Prostate gland (tissue), 2 donors: ENCODE data around the gene MRPL58. TPM values are rescaled to one million over a fixed set of nuclear protein-coding genes. Genes with fewer than 3 reads are reported as not detected.

Experiments
- DNase-seq: peaks from one replicate; pipeline ENCODE4 v3.0.0-alpha.2; 2019; ENCODE audit warnings: low spot score
- H3K27ac ChIP-seq, 2 donors: fragments of 200-600 bp; sonication (generic); 2 replicates each; pipeline ENCODE4 v1.5.1; 2017 to 2019
- H3K27me3 ChIP-seq: fragments of 200-600 bp; sonication (generic); replicated peaks from 2 replicates; pipeline ENCODE4 v1.5.1; 2019; ENCODE audit not compliant: insufficient read depth
- H3K36me3 ChIP-seq, 2 donors: fragments of 200-600 bp; sonication (generic); 1 replicate in 1 of 2; 2 replicates in 1 of 2; pipeline versions ENCODE4 v1.5.1 to v1.8.1; 2017 to 2019
- H3K4me1 ChIP-seq: fragments of 200-600 bp; sonication (generic); replicated peaks from 2 replicates; pipeline ENCODE4 v1.5.1; 2019
- H3K4me3 ChIP-seq, 2 donors: fragments of 200-600 bp; sonication (generic); 2 replicates each; pipeline ENCODE4 v1.5.1; 2017 to 2019
- H3K9me3 ChIP-seq: fragments of 200-600 bp; sonication (generic); 2 replicates; pipeline ENCODE4 v1.5.1; 2017
- CTCF ChIP-seq, 4 experiments: fragments of 200-600 bp in 2 of 4; fragments of 450-650 bp in 2 of 4; sonication (generic) in 2 of 4; IDR thresholded peaks; 1 replicate in 3 of 4; 2 replicates in 1 of 4; pipeline ENCODE4 v1.5.1; 2016 to 2019; ENCODE audit warnings: antibody characterized with exemption in 4 of 4, mild to moderate bottlenecking in 2 of 4, moderate library complexity in 2 of 4
- POLR2A ChIP-seq: fragments of 450-650 bp; IDR thresholded peaks from one replicate; pipeline ENCODE4 v1.6.1; 2016; ENCODE audit warnings: antibody characterized with exemption, mild to moderate bottlenecking
- POLR2AphosphoS5 ChIP-seq: sonication (generic); formaldehyde crosslinking; IDR thresholded peaks from one replicate; pipeline ENCODE4 v1.6.1; 2017; ENCODE audit warnings: antibody characterized with exemption
- WGBS: methylation state at CpG from one replicate; pipeline ENCODE4 v1.1.5; 2018; 5-methylcytosine and 5-hydroxymethylcytosine counted together
- intact Hi-C: fragments of 100-400 bp; cut with DNase I; formaldehyde crosslinking; loops from one replicate; pipeline ENCODE4 v1.14.2; 2022
- total RNA-seq, 2 donors: library from RNA; depleted of rRNA; stranded (reverse); fragments of >200 nt; gene quantifications; one replicate each; pipeline ENCODE4 v1.1.0, GENCODE V29; 2016

MRPL58 gene
- total RNA-seq, 2 donors from 2014 or later, result 28.4 to 73.8 TPM

GRCh38 chr17:75046407-75047289 lies 34.2 kb downstream of the MRPL58 start, which contains the start of the genes ATP5PD and KCTD2:
TSS of gene ATP5PD (minus strand) at chr17:75046969. CDS start at chr17:75042650, 4,319 bp downstream.
TSS of gene KCTD2 (plus strand) at chr17:75047225. CDS start at chr17:75047251, 26 bp downstream.
- WGBS, result 0% methylated on average over 24 of the region's 72 CpGs
- H3K4me3 ChIP-seq, result peak within 1 kb of the TSS; percentile 74 to 81
- intact Hi-C loops, result no loop called here
- no peaks in the 10 kb centered on the region for H3K9me3 ChIP-seq
- peak within 1 kb of the TSS; percentile 77 to 86 for H3K27ac ChIP-seq
- no peaks in the 10 kb centered on the region for H3K4me1 ChIP-seq
- DNase-seq, result peak; percentile 95
- peak; percentile 97 for TF ChIP-seq POLR2AphosphoS5
- TF ChIP-seq POLR2A, result peak; percentile 83
- TF ChIP-seq CTCF (IDR thresholded peaks at IDR 0.05), result peak in 1 of 4 experiments; percentile 18
- no peaks in the 10 kb centered on the region for H3K27me3 ChIP-seq
- no peaks in the 10 kb centered on the region for H3K36me3 ChIP-seq

GRCh38 chr17:75047398-75048098 lies 35.1 kb downstream of the MRPL58 start:
- Histone ChIP-seq H3K27ac (peak overlapping the region; percentile 77 to 86), H3K36me3 (no peaks in the 10 kb centered on the region), H3K4me1 (no peaks in the 10 kb centered on the region), H3K4me3 (peak overlapping the region; percentile 74 to 81), H3K9me3 (no peaks in the 10 kb centered on the region), H3K27me3 (no peaks in the 10 kb centered on the region)
- no peak for DNase-seq
- TF ChIP-seq POLR2A (no peak), CTCF (IDR thresholded peaks at IDR 0.05) (no peak), POLR2AphosphoS5 (no peak)
- 2% methylated on average over 22 of the region's 38 CpGs for WGBS
- intact Hi-C loops, result no loop called here

GRCh38 chr17:75048249-75048878 lies 35.9 kb downstream of the MRPL58 start:
- H3K36me3 ChIP-seq, result peaks cover 0 to 3% of the 10 kb centered on the region in 2 donors
- H3K4me3 ChIP-seq, result peak overlapping the region; percentile 74 to 81
- WGBS, result 23% methylated on average over 5 of the region's 5 CpGs
- no peak for DNase-seq
- intact Hi-C loops, result no loop called here
- H3K9me3 ChIP-seq, result no peaks in the 10 kb centered on the region
- TF ChIP-seq POLR2AphosphoS5, result peak; percentile 28
- no peak for TF ChIP-seq POLR2A
- H3K27ac ChIP-seq, result peak overlapping the region in 1 of 2 donors; percentile 77
- no peaks in the 10 kb centered on the region for H3K27me3 ChIP-seq
- no peaks in the 10 kb centered on the region for H3K4me1 ChIP-seq

GRCh38 chr17:75049057-75049456 lies 36.6 kb downstream of the MRPL58 start:
- Histone ChIP-seq H3K36me3 (peaks cover 0 to 3% of the 10 kb centered on the region in 2 donors), H3K27ac (peak overlapping the region in 1 of 2 donors; percentile 77), H3K4me1 (no peaks in the 10 kb centered on the region), H3K27me3 (no peaks in the 10 kb centered on the region), H3K4me3 (no peak overlapping the region), H3K9me3 (no peaks in the 10 kb centered on the region)
- TF ChIP-seq POLR2AphosphoS5, result no peak
- no peak for TF ChIP-seq POLR2A
- 59% methylated on average over 5 of the region's 5 CpGs for WGBS
- intact Hi-C loops, result no loop called here
- DNase-seq, result no peak

GRCh38 chr17:75049706-75050105 lies 37.2 kb downstream of the MRPL58 start:
- H3K27me3 ChIP-seq, result no peaks in the 10 kb centered on the region
- peaks cover 0 to 3% of the 10 kb centered on the region in 2 donors for H3K36me3 ChIP-seq
- H3K27ac ChIP-seq, result no peak overlapping the region
- no peaks in the 10 kb centered on the region for H3K4me1 ChIP-seq
- H3K4me3 ChIP-seq, result no peak overlapping the region
- DNase-seq, result no peak
- no peaks in the 10 kb centered on the region for H3K9me3 ChIP-seq
- intact Hi-C loops, result no loop called here
- TF ChIP-seq CTCF (IDR thresholded peaks at IDR 0.05) (no peak), POLR2A (no peak), POLR2AphosphoS5 (no peak)
